Lower leg skin (tissue), 4 donors: ENCODE measurements around the gene TATDN2. TPM values are rescaled to one million over a fixed set of nuclear protein-coding genes. Genes with fewer than 3 reads are reported as not detected.

ENCODE experiments used
- DNase-seq, 2 donors: peaks; one replicate each; pipeline ENCODE4 v3.0.0-alpha.2; 2019; ENCODE audit warnings: low spot score in 2 of 2
- H3K4me3 ChIP-seq: fragments of 200-600 bp; sonication (generic); 2 replicates; pipeline ENCODE4 v1.5.1; 2017; ENCODE audit warnings: mild to moderate bottlenecking, low read depth; ENCODE audit not compliant: poor library complexity, severe bottlenecking
- POLR2A ChIP-seq, 2 donors: fragments of 450-650 bp; IDR thresholded peaks; one replicate each; pipeline ENCODE4 v1.6.1; 2016 to 2017; ENCODE audit warnings: antibody characterized with exemption in 2 of 2, mild to moderate bottlenecking in 1 of 2, moderate library complexity in 1 of 2
- WGBS, 2 donors: methylation state at CpG; one replicate each; pipeline ENCODE4 v1.1.5; 2018; 5-methylcytosine and 5-hydroxymethylcytosine counted together
- intact Hi-C: fragments of 100-400 bp; cut with DNase I; formaldehyde crosslinking; loops from one replicate; pipeline ENCODE4 v1.15.0; 2023; ENCODE audit warnings: low total_unique reads
- total RNA-seq, 4 donors: library from RNA; depleted of rRNA; stranded (reverse); fragments of >200 nt; gene quantifications; one replicate each; pipeline ENCODE4 v1.1.0, GENCODE V29; 2016
- TF ChIP-seq, protein P1 (sequence below), 3 donors: fragments of 450-650 bp; IDR thresholded peaks; one replicate each; pipeline ENCODE4 v1.5.1; 2016; ENCODE audit warnings: antibody characterized with exemption in 3 of 3, mild to moderate bottlenecking in 3 of 3, moderate library complexity in 2 of 3

Gene TATDN2
- total RNA-seq, 4 donors from 2014 or later = 18.6 to 25.1 (median 22.4) TPM

DNA sequence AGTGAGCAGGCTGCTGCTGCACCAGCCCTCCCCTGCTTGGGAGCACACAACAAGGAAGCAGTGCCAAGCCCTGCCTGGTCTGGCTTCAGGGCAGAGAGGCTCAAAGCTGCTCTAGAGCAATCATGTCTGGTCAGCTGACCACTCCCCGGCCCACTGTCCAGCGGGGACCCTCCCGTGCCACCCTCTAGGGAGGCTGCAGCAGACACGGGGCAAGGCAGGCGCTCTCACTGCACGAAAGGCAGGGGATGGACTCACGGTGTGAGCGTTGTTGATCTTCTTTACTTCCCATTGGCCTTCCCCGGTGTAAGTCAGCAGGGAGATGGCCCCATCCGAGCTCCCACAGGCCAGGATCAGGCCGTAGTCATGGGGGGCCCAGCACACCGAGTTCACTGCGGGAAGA is 63.5 kb downstream of the TATDN2 start:
- no peak overlapping the region for H3K4me3 ChIP-seq
- TF ChIP-seq POLR2A (IDR thresholded peaks at IDR 0.05) = no peak
- TF ChIP-seq, protein P1, sequence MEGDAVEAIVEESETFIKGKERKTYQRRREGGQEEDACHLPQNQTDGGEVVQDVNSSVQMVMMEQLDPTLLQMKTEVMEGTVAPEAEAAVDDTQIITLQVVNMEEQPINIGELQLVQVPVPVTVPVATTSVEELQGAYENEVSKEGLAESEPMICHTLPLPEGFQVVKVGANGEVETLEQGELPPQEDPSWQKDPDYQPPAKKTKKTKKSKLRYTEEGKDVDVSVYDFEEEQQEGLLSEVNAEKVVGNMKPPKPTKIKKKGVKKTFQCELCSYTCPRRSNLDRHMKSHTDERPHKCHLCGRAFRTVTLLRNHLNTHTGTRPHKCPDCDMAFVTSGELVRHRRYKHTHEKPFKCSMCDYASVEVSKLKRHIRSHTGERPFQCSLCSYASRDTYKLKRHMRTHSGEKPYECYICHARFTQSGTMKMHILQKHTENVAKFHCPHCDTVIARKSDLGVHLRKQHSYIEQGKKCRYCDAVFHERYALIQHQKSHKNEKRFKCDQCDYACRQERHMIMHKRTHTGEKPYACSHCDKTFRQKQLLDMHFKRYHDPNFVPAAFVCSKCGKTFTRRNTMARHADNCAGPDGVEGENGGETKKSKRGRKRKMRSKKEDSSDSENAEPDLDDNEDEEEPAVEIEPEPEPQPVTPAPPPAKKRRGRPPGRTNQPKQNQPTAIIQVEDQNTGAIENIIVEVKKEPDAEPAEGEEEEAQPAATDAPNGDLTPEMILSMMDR (IDR thresholded peaks at IDR 0.05) = no peak
- intact Hi-C loops = no loop called here
- 85 to 95% methylated on average over 11 to 13 of the region's 13 CpGs for WGBS, 2 donors
- no peak for DNase-seq

DNA sequence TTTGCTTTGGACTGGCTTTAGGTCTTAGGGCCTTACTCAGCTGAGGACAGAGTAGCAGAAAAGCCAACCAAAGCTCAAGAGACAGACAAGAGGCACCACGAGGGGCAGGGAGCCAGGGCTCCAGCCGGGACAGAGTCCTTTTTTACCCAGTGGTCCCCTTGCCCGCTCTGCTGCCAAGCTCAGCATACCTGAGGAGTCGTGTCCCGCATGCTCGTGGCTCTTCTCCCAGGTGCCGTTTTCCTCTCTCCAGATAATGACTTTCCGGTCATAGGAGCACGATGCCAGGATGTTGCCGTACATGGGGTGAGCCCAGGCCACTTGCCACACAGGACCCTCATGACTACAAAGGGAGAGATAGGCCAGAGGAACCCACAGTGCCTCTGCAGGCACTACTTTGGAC is 64.1 kb downstream of the TATDN2 start:
- no peak for DNase-seq
- no peak overlapping the region for H3K4me3 ChIP-seq
- TF ChIP-seq, protein P1 (IDR thresholded peaks at IDR 0.05) = no peak
- TF ChIP-seq POLR2A (IDR thresholded peaks at IDR 0.05) = no peak
- 86% methylated on average over 10 of the region's 10 CpGs for WGBS, 2 donors
- intact Hi-C loops = no loop called here

DNA sequence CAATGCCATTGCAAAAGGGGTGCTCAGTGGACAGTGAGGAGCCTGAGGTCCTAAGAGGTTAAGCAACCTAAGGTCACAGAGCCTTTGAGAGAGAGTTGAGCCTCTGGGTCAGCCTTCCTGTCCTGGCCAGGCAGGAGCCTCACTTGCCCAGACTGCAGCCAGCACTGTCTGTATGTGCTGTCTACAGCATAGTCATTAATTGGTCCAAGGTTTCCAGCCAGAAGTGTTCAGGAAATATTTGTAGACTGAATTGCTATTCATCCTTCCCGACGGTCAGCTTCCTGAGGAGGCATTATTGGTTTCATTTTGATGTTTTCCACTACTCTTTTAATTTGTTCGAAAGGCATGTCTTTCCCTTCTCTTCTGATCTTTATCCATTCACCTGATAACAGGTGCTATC is 64.6 kb downstream of the TATDN2 start:
- DNase-seq = no peak
- H3K4me3 ChIP-seq = no peak overlapping the region
- intact Hi-C loops = no loop called here
- no peak for TF ChIP-seq POLR2A (IDR thresholded peaks at IDR 0.05)
- TF ChIP-seq, protein P1 (IDR thresholded peaks at IDR 0.05) = no peak
- WGBS, 2 donors = 75 to 78% methylated on average over 3 of the region's 3 CpGs

DNA sequence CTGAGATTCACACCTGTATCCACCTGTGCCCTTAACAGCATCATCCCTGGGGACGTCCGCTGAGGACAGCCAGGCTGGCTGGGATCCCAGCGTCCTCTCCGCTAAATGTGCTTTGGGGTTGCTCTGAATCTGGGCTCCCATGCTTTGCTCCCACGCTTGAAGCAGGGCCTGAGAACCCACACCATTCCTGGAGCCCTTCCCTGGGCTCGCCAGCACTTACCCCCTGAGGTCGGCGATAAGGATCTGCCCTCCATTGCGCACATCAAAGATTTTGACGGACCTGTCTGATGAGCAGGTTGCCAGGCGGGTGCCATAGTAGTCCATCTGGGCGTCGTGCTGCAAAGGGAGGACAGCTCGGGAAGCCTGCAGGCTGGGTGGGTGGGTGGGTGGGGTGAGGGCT is 66.8 kb downstream of the TATDN2 start:
- TF ChIP-seq POLR2A (IDR thresholded peaks at IDR 0.05) = no peak
- TF ChIP-seq, protein P1 (IDR thresholded peaks at IDR 0.05) = no peak
- H3K4me3 ChIP-seq = no peak overlapping the region
- 87 to 90% methylated on average over 11 to 14 of the region's 14 CpGs for WGBS, 2 donors
- intact Hi-C loops = no loop called here
- no peak for DNase-seq

DNA sequence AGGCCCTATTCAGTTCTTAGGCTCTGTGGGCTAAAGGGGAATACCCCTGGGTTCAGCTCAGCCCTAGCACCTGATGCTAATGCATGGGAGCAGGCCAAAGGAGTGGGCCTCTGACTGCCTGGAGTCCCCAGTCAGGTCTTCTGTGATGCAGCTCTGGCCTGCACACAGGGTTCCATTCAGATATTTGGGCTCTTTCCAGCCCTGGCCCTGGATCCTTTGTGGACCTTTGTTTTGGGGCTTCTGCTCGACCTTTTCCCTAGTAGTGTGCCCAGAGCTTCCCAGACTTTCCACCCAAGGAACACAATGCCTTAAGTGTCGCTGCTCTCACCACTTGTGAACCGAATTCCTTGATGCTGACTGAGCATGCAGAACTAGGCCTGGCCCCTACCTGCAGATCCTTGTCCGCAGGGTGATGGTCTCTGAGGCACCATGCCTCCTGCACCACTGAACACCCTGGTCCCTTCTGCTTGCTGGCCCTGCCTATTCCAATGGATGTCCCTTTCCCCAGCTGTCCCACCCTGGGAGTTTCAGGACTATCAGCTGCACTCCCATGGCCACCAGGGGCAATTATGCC is 67.6 kb downstream of the TATDN2 start:
- 87 to 89% methylated on average over 4 of the region's 4 CpGs for WGBS, 2 donors
- TF ChIP-seq, protein P1 (IDR thresholded peaks at IDR 0.05) = no peak
- no peak for TF ChIP-seq POLR2A (IDR thresholded peaks at IDR 0.05)
- H3K4me3 ChIP-seq = no peak overlapping the region
- intact Hi-C loops = no loop called here
- no peak for DNase-seq
